ENCODE measurements around the gene CTDNEP1. TPM values are rescaled to one million over a fixed set of nuclear protein-coding genes. Genes with fewer than 3 reads are reported as not detected.

Gene CTDNEP1
- total and polyA plus RNA-seq, 2 of the 4 experiments (the other 2 are of a cell fraction), result 23.8 to 132 TPM

GRCh38 chr17:7241090-7241733 lies 10.3 kb downstream of the CTDNEP1 start:
- Histone ChIP-seq H2BK15ac (ENCODE audit: low read depth, low read length) (no peak overlapping the region), H2BK20ac (ENCODE audit: low read depth, low read length) (no peak overlapping the region), H3K4me3 (ENCODE audit: insufficient read depth, low read depth, low read length) (peak overlapping the region; percentile 90), H3K36me3 (ENCODE audit: control insufficient read depth, insufficient read depth, low read length) (peaks cover 30% of the 10 kb centered on the region), H3K79me1 (ENCODE audit: low read depth in 1 of 2, low read length in 2 of 2) (peaks cover 13 to 51% of the 10 kb centered on the region in 2 experiments), H2AK9ac (replicated peaks; ENCODE audit: low read depth, low read length, poor library complexity) (peak overlapping the region; percentile 100), H4K5ac (ENCODE audit: low read depth, low read length) (peak overlapping the region; percentile 25; the same call in 1 of the 2 replicates), H3K27ac (ENCODE audit: insufficient read depth, low read length) (peak overlapping the region; percentile 95), H3K56ac (ENCODE audit: extremely low read depth, insufficient read depth, low read length) (peak overlapping the region; percentile 84; the same call in 1 of the 2 replicates), H4K8ac (ENCODE audit: low read depth in 2 of 2, low read length in 2 of 2) (peak overlapping the region; percentile 13 to 89; a peak in 3 of 4 replicates), H4K91ac (ENCODE audit: insufficient read depth, low read depth, low read length) (peak overlapping the region; percentile 94), H3K9me1 (ENCODE audit: insufficient read depth, low read length) (0 out of 2 replicates have a peak, but pooled peaks cover 2% of the 10 kb centered on the region), H2AFZ (replicated peaks; ENCODE audit: low read length, poor library complexity) (no peak overlapping the region), H4K20me1 (ENCODE audit: insufficient read depth, low read length) (peaks cover 21% of the 10 kb centered on the region), H3K27me3 (ENCODE audit: control insufficient read depth, insufficient read depth, low read length) (no peaks in the 10 kb centered on the region), H2BK120ac (ENCODE audit: low read depth, low read length) (no peak overlapping the region), H3K4me2 (ENCODE audit: low read depth, low read length) (peak overlapping the region; percentile 93), H2BK5ac (ENCODE audit: low read depth, low read length, poor library complexity, severe bottlenecking) (peak overlapping the region; percentile 95), H3K23ac (ENCODE audit: low read depth, low read length) (peak overlapping the region; percentile 89), H3K18ac (ENCODE audit: low read depth, low read length) (no peak overlapping the region), H3K4ac (ENCODE audit: low read depth, low read length) (peak overlapping the region; percentile 98), H3K9me3 (ENCODE audit: control insufficient read depth, insufficient read depth, low read length) (no peaks in the 10 kb centered on the region), H2AK5ac (ENCODE audit: low read depth, low read length) (peak overlapping the region; percentile 96), H3K4me1 (ENCODE audit: control insufficient read depth, insufficient read depth, low read length) (peaks cover 8% of the 10 kb centered on the region), H3K9ac (ENCODE audit: low read depth, low read length) (peak overlapping the region; percentile 98), H3K14ac (replicated peaks; ENCODE audit: low read depth, low read length) (peak overlapping the region; percentile 98)
- in situ Hi-C loops (cut with MboI; ENCODE audit: low sequenced_read_pairs), result loop anchor here (25.0 kb wide), 1 partner anchor 921 kb away; the partner anchor contains the start of genes PER1 and VAMP2
- intact Hi-C loops (cut with micrococcal nuclease), result no loop called here
- DNase-seq (no peak), ATAC-seq (ENCODE audit: low read depth) (no peak)
- WGBS, 2 experiments (ENCODE audit: extremely low coverage in 2 of 2, insufficient read length in 1 of 2), result 27% methylated on average over 5 of the region's 9 CpGs; no CpG with 5 or more reads in 1 of the 2 experiments
- BruUV-seq (replicated peaks), result no TSS peak
- TF ChIP-seq MAZ (IDR thresholded peaks at IDR 0.05; ENCODE audit: borderline replicate concordance, low read depth, low read length) (no peak), RFX5 (IDR thresholded peaks at IDR 0.05; ENCODE audit: low read depth, low read length) (no peak), SMC3 (IDR thresholded peaks at IDR 0.05; ENCODE audit: low read depth, low read length) (no peak), CEBPB (IDR thresholded peaks at IDR 0.05; ENCODE audit: low read depth, low read length) (no peak), RAD21 (IDR thresholded peaks at IDR 0.05; ENCODE audit: low read length) (no peak)
- TF ChIP-seq, protein P1, sequence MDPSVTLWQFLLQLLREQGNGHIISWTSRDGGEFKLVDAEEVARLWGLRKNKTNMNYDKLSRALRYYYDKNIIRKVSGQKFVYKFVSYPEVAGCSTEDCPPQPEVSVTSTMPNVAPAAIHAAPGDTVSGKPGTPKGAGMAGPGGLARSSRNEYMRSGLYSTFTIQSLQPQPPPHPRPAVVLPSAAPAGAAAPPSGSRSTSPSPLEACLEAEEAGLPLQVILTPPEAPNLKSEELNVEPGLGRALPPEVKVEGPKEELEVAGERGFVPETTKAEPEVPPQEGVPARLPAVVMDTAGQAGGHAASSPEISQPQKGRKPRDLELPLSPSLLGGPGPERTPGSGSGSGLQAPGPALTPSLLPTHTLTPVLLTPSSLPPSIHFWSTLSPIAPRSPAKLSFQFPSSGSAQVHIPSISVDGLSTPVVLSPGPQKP (IDR thresholded peaks at IDR 0.05; ENCODE audit: borderline replicate concordance, low read depth, low read length), result no peak
- TF ChIP-seq, protein P2, sequence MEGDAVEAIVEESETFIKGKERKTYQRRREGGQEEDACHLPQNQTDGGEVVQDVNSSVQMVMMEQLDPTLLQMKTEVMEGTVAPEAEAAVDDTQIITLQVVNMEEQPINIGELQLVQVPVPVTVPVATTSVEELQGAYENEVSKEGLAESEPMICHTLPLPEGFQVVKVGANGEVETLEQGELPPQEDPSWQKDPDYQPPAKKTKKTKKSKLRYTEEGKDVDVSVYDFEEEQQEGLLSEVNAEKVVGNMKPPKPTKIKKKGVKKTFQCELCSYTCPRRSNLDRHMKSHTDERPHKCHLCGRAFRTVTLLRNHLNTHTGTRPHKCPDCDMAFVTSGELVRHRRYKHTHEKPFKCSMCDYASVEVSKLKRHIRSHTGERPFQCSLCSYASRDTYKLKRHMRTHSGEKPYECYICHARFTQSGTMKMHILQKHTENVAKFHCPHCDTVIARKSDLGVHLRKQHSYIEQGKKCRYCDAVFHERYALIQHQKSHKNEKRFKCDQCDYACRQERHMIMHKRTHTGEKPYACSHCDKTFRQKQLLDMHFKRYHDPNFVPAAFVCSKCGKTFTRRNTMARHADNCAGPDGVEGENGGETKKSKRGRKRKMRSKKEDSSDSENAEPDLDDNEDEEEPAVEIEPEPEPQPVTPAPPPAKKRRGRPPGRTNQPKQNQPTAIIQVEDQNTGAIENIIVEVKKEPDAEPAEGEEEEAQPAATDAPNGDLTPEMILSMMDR (conservative IDR thresholded peaks at IDR 0.05; ENCODE audit: low read depth, low read length), result no peak
- dilution Hi-C loops (cut with HindIII; ENCODE audit: low sequenced_read_pairs, unreplicated experiment), result no loop called here
- CTCF ChIA-PET, result interaction anchor here (0.6 kb wide), 1 partner anchor 126 kb away, joined by 4 read pairs; the partner anchor contains the start of gene ASGR2
- POLR2A ChIA-PET (ENCODE audit: unreplicated experiment), result interaction anchor here (0.5 kb wide), 1 partner anchor 64 kb away, joined by 7 read pairs; no protein-coding TSS in a partner anchor
